CD4-positive, alpha-beta T cell (primary cell): ENCODE data around the gene ADGRA3. TPM values are rescaled to one million over a fixed set of nuclear protein-coding genes. Genes with fewer than 3 reads are reported as not detected.

Source experiments
- ATAC-seq: fragments of 200-7000 bp; cut with Tn5 transposase; one replicate; pipeline ENCODE4 v1.10.0; 2022; ENCODE audit warnings: mild to moderate bottlenecking; ENCODE audit not compliant: poor library complexity
- CTCF ChIA-PET: fragments of 350-600 bp; sonication (Branson Sonifier 250); formaldehyde crosslinking; loops from one replicate; lab custom pipeline; 2021; ENCODE audit warnings: antibody characterized with exemption, inconsistent platforms; lab: Charles Lee
- POLR2A ChIA-PET: fragments of 350-600 bp; sonication (Branson Sonifier 250); formaldehyde crosslinking; loops from one replicate; lab custom pipeline; 2021; ENCODE audit warnings: antibody characterized with exemption, inconsistent platforms; lab: Charles Lee
- DNase-seq, 14 experiments: peaks; one replicate each; pipeline ENCODE4 v3.0.0-alpha.2; 2013 to 2020; ENCODE audit warnings: mixed read lengths in 2 of 14
- H3K27ac ChIP-seq, 2 donors: one replicate each; pipeline versions ENCODE4 v1.5.1 to v1.7.0; 2013; ENCODE audit warnings: low read length in 2 of 2, low read depth in 1 of 2, mild to moderate bottlenecking in 1 of 2
- H3K27me3 ChIP-seq, 2 experiments: 1 replicate in 1 of 2; 2 replicates in 1 of 2; pipeline versions ENCODE4 v1.6.1 to v1.7.0; 2013; ENCODE audit warnings: low read length in 2 of 2, control low read depth in 1 of 2, mild to moderate bottlenecking in 1 of 2, moderate library complexity in 1 of 2; ENCODE audit not compliant: insufficient read depth in 2 of 2, control insufficient read depth in 1 of 2
- H3K36me3 ChIP-seq: one replicate; pipeline ENCODE4 v1.6.1; 2013; ENCODE audit warnings: low read length, control low read depth; ENCODE audit not compliant: insufficient read depth
- H3K4me1 ChIP-seq: one replicate; pipeline ENCODE4 v1.6.1; 2013; ENCODE audit warnings: low read length, control low read depth; ENCODE audit not compliant: insufficient read depth
- H3K4me3 ChIP-seq: one replicate; pipeline ENCODE4 v1.5.1; 2013; ENCODE audit warnings: mild to moderate bottlenecking, low read length, moderate library complexity
- H3K9me3 ChIP-seq, 2 experiments: 1 replicate in 1 of 2; 2 replicates in 1 of 2; pipeline versions ENCODE4 v1.6.1 to v1.7.0; 2013; ENCODE audit warnings: low read length in 2 of 2, mild to moderate bottlenecking in 2 of 2, control low read depth in 1 of 2, moderate library complexity in 1 of 2; ENCODE audit not compliant: control insufficient read depth in 1 of 2, insufficient read depth in 1 of 2
- H3K27ac Mint-ChIP-seq: one replicate; pipeline ENCODE4 v1.8.0; 2020; ENCODE audit warnings: mixed read lengths
- H3K27me3 Mint-ChIP-seq: one replicate; pipeline ENCODE4 v1.8.0; 2021; ENCODE audit warnings: mixed read lengths
- H3K36me3 Mint-ChIP-seq: one replicate; pipeline ENCODE4 v1.8.0; 2021; ENCODE audit warnings: low read depth, mixed read lengths
- H3K4me1 Mint-ChIP-seq: one replicate; pipeline ENCODE4 v1.8.0; 2021; ENCODE audit warnings: low read depth, mixed read lengths
- H3K4me3 Mint-ChIP-seq: one replicate; pipeline ENCODE4 v1.8.0; 2020; ENCODE audit warnings: mild to moderate bottlenecking, mixed read lengths
- H3K9me3 Mint-ChIP-seq: one replicate; pipeline ENCODE4 v1.8.0; 2020; ENCODE audit warnings: mixed read lengths
- intact Hi-C, 2 experiments: fragments of 100-400 bp; cut with DNase I in 1 of 2; cut with micrococcal nuclease in 1 of 2; formaldehyde crosslinking; loops; one replicate each; pipeline versions ENCODE4 v1.15.1 to v1.9.0; 2023 to 2025; cut with DNase I, micrococcal nuclease
- total RNA-seq, 174 experiments: library from RNA in 2 of 174; stranded (reverse) in 2 of 174; gene quantifications; one replicate each; pipeline ENCODE4 v1.2.3 and lab custom pipeline; 2021 to 2026
- TF ChIP-seq, protein P1 (sequence below): fragments of 200-600 bp; IDR thresholded peaks from one replicate; pipeline ENCODE4 v1.8.0; 2022; ENCODE audit warnings: antibody characterized with exemption, mild to moderate bottlenecking

ADGRA3 gene
- total RNA-seq, 2 experiments from 2014 or later = 2.2 to 3.1 TPM

DNA sequence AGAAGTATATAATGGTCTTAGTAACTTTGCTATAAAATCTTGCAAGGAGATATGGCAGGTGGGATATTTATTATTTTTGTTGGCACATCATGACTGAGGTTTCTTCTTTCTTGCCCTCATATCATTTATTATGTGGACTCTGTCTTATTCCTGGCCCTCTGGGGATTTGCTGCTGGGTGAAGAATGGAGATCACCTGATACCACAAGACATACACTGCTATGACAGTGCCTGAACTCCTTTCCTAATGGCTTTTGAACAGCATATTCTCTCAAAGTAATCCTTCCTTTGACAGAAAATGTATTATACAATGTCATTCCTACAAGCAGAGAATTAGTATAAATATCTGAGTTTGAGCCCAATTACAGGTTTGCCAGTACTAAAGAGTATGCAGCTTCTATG lies 22.0 kb upstream of the ADGRA3 start:
- TF ChIP-seq, protein P1, sequence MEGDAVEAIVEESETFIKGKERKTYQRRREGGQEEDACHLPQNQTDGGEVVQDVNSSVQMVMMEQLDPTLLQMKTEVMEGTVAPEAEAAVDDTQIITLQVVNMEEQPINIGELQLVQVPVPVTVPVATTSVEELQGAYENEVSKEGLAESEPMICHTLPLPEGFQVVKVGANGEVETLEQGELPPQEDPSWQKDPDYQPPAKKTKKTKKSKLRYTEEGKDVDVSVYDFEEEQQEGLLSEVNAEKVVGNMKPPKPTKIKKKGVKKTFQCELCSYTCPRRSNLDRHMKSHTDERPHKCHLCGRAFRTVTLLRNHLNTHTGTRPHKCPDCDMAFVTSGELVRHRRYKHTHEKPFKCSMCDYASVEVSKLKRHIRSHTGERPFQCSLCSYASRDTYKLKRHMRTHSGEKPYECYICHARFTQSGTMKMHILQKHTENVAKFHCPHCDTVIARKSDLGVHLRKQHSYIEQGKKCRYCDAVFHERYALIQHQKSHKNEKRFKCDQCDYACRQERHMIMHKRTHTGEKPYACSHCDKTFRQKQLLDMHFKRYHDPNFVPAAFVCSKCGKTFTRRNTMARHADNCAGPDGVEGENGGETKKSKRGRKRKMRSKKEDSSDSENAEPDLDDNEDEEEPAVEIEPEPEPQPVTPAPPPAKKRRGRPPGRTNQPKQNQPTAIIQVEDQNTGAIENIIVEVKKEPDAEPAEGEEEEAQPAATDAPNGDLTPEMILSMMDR = no peak
- no peak overlapping the region for H3K4me3 Mint-ChIP-seq
- H3K4me1 Mint-ChIP-seq = no peaks in the 10 kb centered on the region
- H3K36me3 Mint-ChIP-seq = peaks cover 6% of the 10 kb centered on the region
- no peak overlapping the region for H3K27ac Mint-ChIP-seq
- ATAC-seq (no peak), DNase-seq (no peak)
- CTCF ChIA-PET = no interaction called here
- intact Hi-C loops = no loop called here
- H3K9me3 Mint-ChIP-seq = peaks cover 14% of the 10 kb centered on the region
- H3K36me3 ChIP-seq = no peaks in the 10 kb centered on the region
- no peaks in the 10 kb centered on the region for H3K4me1 ChIP-seq
- H3K27me3 Mint-ChIP-seq = no peaks in the 10 kb centered on the region
- H3K9me3 ChIP-seq = no peaks in the 10 kb centered on the region
- H3K27ac ChIP-seq = no peak overlapping the region
- H3K27me3 ChIP-seq = no peaks in the 10 kb centered on the region
- no peak overlapping the region for H3K4me3 ChIP-seq
- POLR2A ChIA-PET = no interaction called here

DNA sequence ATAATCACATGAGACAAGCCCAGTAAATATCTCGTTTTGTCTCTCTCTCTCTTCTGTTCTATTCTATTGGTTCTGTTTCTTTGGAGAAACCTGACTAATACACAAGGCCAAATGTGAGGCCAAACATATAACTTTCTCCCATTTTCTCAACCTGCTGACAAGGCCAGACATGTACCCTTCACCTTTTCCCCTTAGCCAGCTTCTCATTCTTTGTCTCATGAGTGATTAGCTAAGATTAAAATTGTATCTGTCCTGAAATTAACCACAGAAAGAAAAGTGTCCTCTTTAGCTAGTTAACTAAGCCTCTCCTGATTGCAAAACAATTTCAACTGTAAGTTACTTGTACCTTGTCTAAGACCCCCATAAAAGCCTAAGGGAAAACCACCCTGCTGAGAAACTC lies 18.5 kb upstream of the ADGRA3 start:
- H3K36me3 ChIP-seq = no peaks in the 10 kb centered on the region
- ChIA-PET POLR2A (no interaction called here), CTCF (no interaction called here)
- H3K36me3 Mint-ChIP-seq = peaks cover 6% of the 10 kb centered on the region
- H3K27ac Mint-ChIP-seq = no peak overlapping the region
- DNase-seq (no peak), ATAC-seq (no peak)
- intact Hi-C loops = no loop called here
- H3K4me1 Mint-ChIP-seq = no peaks in the 10 kb centered on the region
- no peak overlapping the region for H3K4me3 Mint-ChIP-seq
- no peaks in the 10 kb centered on the region for H3K27me3 Mint-ChIP-seq
- no peak overlapping the region for H3K4me3 ChIP-seq
- H3K27ac ChIP-seq = no peak overlapping the region
- peaks cover 14% of the 10 kb centered on the region for H3K9me3 Mint-ChIP-seq
- no peaks in the 10 kb centered on the region for H3K4me1 ChIP-seq
- no peaks in the 10 kb centered on the region for H3K9me3 ChIP-seq
- TF ChIP-seq, protein P1 = no peak
- no peaks in the 10 kb centered on the region for H3K27me3 ChIP-seq

DNA sequence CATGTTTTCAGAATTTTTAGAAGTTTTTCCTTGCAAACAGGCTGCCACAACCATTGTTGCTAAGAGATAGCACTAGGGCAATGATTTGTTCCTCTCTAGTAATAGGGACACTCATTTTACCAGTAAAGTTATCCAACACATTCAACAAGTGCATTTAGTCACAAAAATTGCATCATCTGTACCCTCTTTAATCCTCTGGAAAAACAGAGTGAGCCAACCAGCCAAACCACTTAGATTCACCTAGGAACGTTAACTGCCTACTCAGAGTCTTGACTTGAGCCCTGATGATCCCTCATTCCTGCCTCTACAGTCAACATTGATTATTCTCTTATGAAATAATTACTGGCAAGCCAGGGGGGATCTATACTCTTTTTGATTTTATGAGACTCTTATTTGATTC lies 17.0 kb upstream of the ADGRA3 start:
- H3K36me3 ChIP-seq = no peaks in the 10 kb centered on the region
- no peak overlapping the region for H3K27ac ChIP-seq
- DNase-seq (no peak), ATAC-seq (no peak)
- intact Hi-C loops = no loop called here
- H3K4me1 ChIP-seq = no peaks in the 10 kb centered on the region
- Mint-ChIP-seq H3K9me3 (peaks cover 14% of the 10 kb centered on the region), H3K27me3 (no peaks in the 10 kb centered on the region), H3K4me3 (no peak overlapping the region), H3K27ac (no peak overlapping the region), H3K4me1 (no peaks in the 10 kb centered on the region), H3K36me3 (peaks cover 6% of the 10 kb centered on the region)
- CTCF ChIA-PET = no interaction called here
- no peaks in the 10 kb centered on the region for H3K9me3 ChIP-seq
- TF ChIP-seq, protein P1 = no peak
- H3K4me3 ChIP-seq = no peak overlapping the region
- POLR2A ChIA-PET = no interaction called here
- no peaks in the 10 kb centered on the region for H3K27me3 ChIP-seq
